RWPE2 (cell line): ENCODE measurements around the gene NCOA7.

Experiments used
- ATAC-seq: fragments of 200-7000 bp; cut with Tn5 transposase; 3 replicates; pipeline ENCODE4 v1.9.1; 2021; ENCODE audit warnings: low read depth
- DNase-seq: peaks from one replicate; pipeline ENCODE4 v3.0.0-alpha.2; 2020; ENCODE audit warnings: low spot score
- H3K27ac ChIP-seq: fragments of 450-650 bp; 2 replicates; pipeline ENCODE4 v1.5.1; 2017; ENCODE audit warnings: mild to moderate bottlenecking; ENCODE audit not compliant: poor library complexity, severe bottlenecking
- H3K27me3 ChIP-seq: fragments of 250-450 bp; sonication (Bioruptor Pico); 2 replicates; pipeline ENCODE4 v1.5.1; 2021; ENCODE audit warnings: mild to moderate bottlenecking, moderate library complexity; ENCODE audit not compliant: insufficient read depth, poor library complexity, severe bottlenecking
- H3K36me3 ChIP-seq: fragments of 250-450 bp; sonication (Bioruptor Pico); 2 replicates; pipeline ENCODE4 v1.5.1; 2020; ENCODE audit warnings: low read depth, mild to moderate bottlenecking, moderate library complexity
- H3K4me1 ChIP-seq: fragments of 250-450 bp; sonication (Bioruptor Pico); 2 replicates; pipeline ENCODE4 v1.5.1; 2021; ENCODE audit warnings: mild to moderate bottlenecking, moderate library complexity; ENCODE audit not compliant: insufficient read depth, poor library complexity, severe bottlenecking
- H3K4me3 ChIP-seq: fragments of 250-450 bp; sonication (Bioruptor Pico); 2 replicates; pipeline ENCODE4 v1.5.1; 2021; ENCODE audit warnings: mild to moderate bottlenecking, moderate library complexity; ENCODE audit not compliant: severe bottlenecking
- H3K9me3 ChIP-seq: fragments of 250-450 bp; sonication (Bioruptor Pico); 2 replicates; pipeline ENCODE4 v1.5.1; 2021; ENCODE audit warnings: mild to moderate bottlenecking, moderate library complexity; ENCODE audit not compliant: severe bottlenecking
- TF ChIP-seq, protein P1 (sequence below): fragments of 450-650 bp; IDR thresholded peaks from one replicate; pipeline ENCODE4 v1.5.1; 2017; ENCODE audit warnings: mild to moderate bottlenecking, moderate library complexity; ENCODE audit not compliant: poor library complexity, severe bottlenecking

The NCOA7 gene

DNA sequence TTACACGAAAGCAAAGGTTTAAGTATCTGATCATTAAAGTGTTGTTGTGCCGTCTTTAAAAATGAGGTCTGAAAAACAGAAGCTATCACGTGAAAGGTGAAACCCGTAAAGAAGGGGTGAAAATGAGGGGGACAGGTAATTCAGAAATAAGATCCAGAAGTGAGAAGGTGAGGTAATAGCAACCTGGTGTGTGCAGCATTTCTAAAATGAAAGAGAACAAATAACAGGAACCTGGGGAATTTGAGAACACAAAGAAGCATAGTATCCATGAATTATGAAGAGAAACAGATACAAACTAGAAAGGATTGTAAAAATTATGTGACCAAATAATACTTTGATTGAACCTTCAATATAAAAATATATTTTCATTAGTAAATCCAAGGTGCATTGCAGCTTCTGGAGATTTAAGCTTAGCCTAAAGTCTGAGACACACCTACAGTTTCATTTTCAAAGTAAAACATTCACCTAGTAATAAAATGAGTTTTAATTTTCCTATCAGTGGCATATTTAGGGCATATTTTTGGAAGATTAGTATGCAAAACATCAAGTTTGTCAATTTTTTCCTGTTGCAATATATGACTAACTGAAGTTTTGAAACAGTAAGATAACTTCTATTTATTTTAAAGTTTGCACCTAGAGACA, 39.9 kb upstream of the NCOA7 start:
- DNase-seq, result no peak
- peaks cover 8% of the 10 kb centered on the region for H3K4me1 ChIP-seq
- H3K27ac ChIP-seq, result no peak overlapping the region
- H3K4me3 ChIP-seq, result no peak overlapping the region
- no peaks in the 10 kb centered on the region for H3K36me3 ChIP-seq
- TF ChIP-seq, protein P1, sequence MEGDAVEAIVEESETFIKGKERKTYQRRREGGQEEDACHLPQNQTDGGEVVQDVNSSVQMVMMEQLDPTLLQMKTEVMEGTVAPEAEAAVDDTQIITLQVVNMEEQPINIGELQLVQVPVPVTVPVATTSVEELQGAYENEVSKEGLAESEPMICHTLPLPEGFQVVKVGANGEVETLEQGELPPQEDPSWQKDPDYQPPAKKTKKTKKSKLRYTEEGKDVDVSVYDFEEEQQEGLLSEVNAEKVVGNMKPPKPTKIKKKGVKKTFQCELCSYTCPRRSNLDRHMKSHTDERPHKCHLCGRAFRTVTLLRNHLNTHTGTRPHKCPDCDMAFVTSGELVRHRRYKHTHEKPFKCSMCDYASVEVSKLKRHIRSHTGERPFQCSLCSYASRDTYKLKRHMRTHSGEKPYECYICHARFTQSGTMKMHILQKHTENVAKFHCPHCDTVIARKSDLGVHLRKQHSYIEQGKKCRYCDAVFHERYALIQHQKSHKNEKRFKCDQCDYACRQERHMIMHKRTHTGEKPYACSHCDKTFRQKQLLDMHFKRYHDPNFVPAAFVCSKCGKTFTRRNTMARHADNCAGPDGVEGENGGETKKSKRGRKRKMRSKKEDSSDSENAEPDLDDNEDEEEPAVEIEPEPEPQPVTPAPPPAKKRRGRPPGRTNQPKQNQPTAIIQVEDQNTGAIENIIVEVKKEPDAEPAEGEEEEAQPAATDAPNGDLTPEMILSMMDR, result no peak
- H3K27me3 ChIP-seq, result peaks cover 88% of the 10 kb centered on the region
- H3K9me3 ChIP-seq, result no peaks in the 10 kb centered on the region
- ATAC-seq, result no peak

- DNase-seq (no peak), ATAC-seq (no peak)
- Histone ChIP-seq H3K27me3 (peaks cover 82% of the 10 kb centered on the region), H3K27ac (no peak overlapping the region), H3K36me3 (no peaks in the 10 kb centered on the region), H3K4me1 (peaks cover 8% of the 10 kb centered on the region), H3K4me3 (no peak overlapping the region), H3K9me3 (no peaks in the 10 kb centered on the region)
- TF ChIP-seq, protein P1, result no peak
These were observed 39.3 kb upstream of the NCOA7 start for GRCh38 chr6:125751334-125751916.

GRCh38 chr6:125752773-125753172, 38.0 kb upstream of the NCOA7 start:
- Histone ChIP-seq H3K4me1 (peaks cover 5% of the 10 kb centered on the region), H3K27me3 (peaks cover 75% of the 10 kb centered on the region), H3K9me3 (no peaks in the 10 kb centered on the region), H3K27ac (no peak overlapping the region), H3K36me3 (no peaks in the 10 kb centered on the region), H3K4me3 (no peak overlapping the region)
- TF ChIP-seq, protein P1, result no peak
- ATAC-seq (no peak), DNase-seq (no peak)

GRCh38 chr6:125753218-125753936, 37.4 kb upstream of the NCOA7 start:
- TF ChIP-seq, protein P1, result peak; percentile 71
- no peak overlapping the region for H3K4me3 ChIP-seq
- H3K9me3 ChIP-seq, result no peaks in the 10 kb centered on the region
- ATAC-seq, result no peak
- peaks cover 72% of the 10 kb centered on the region for H3K27me3 ChIP-seq
- no peaks in the 10 kb centered on the region for H3K36me3 ChIP-seq
- no peak overlapping the region for H3K27ac ChIP-seq
- no peak for DNase-seq
- peaks cover 5% of the 10 kb centered on the region for H3K4me1 ChIP-seq

- Histone ChIP-seq H3K27ac (no peak overlapping the region), H3K4me3 (no peak overlapping the region), H3K36me3 (no peaks in the 10 kb centered on the region), H3K27me3 (peaks cover 68% of the 10 kb centered on the region), H3K9me3 (no peaks in the 10 kb centered on the region), H3K4me1 (peaks cover 5% of the 10 kb centered on the region)
- ATAC-seq (no peak), DNase-seq (no peak)
- TF ChIP-seq, protein P1, result peak; percentile 48
These were observed 36.9 kb upstream of the NCOA7 start for GRCh38 chr6:125753937-125754259.
